HG02970 (cell line): ENCODE measurements around the gene LTBP4.
"Not testable (repeated sequence)": the region's sequence is repeated elsewhere in the genome, so short reads cannot be mapped to it uniquely, and the experiment has no call there.

ENCODE experiments used
- ATAC-seq: cut with Tn5 transposase; IDR thresholded peaks from one replicate; pipeline ENCODE4 v1.9.1; 2021; ENCODE audit warnings: mild to moderate bottlenecking, moderate library complexity, moderate number of reproducible peaks; ENCODE audit not compliant: unreplicated experiment, low FRiP score

The LTBP4 gene

DNA sequence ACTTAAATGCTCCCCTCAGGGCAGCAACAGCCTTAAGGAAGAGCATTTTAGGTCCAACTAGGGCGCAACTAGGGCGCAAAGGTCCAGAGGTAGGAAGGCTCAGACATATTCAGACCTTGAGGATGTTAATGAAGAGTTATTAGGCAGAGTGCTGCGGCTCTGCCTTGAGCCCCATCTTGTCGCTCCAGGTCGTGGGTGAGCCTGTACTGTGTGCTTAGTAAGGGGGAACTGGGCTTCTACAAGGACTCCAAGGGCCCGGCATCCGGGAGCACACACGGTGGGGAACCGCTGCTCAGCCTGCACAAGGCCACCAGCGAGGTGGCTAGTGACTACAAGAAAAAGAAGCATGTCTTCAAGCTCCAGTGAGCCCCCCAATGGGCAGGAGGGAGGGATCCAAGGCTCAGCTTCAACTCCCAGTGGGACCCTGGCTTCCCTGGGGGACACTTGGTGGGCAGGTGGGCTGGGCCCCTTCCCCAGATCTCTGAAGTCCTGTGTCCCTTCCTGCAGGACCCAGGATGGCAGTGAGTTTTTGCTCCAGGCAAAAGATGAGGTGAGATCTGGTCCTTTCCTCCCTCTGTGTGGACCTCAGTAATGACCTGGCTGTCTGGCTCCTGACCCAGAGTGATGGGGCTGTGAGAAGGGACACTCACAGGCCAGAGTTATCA lies 29.2 kb upstream of the LTBP4 start:
- ATAC-seq, result no peak

DNA sequence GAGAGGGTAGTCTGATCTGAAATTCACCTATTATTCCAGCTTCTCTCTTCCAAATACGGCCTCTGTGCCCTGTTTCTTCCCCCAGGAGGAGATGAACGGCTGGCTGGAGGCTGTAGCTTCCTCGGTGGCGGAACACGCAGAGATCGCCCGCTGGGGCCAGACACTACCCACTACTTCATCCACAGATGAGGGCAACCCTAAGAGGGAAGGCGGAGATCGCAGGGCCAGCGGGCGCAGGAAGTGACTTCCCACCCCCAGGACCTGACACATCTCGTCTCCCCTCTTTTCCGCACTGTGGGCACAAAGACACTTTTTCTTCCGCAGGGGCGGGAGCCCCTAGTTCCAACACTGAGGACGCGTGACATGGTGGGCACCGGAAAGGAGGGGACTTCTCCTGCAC lies 25.8 kb upstream of the LTBP4 start:
- no peak for ATAC-seq

DNA sequence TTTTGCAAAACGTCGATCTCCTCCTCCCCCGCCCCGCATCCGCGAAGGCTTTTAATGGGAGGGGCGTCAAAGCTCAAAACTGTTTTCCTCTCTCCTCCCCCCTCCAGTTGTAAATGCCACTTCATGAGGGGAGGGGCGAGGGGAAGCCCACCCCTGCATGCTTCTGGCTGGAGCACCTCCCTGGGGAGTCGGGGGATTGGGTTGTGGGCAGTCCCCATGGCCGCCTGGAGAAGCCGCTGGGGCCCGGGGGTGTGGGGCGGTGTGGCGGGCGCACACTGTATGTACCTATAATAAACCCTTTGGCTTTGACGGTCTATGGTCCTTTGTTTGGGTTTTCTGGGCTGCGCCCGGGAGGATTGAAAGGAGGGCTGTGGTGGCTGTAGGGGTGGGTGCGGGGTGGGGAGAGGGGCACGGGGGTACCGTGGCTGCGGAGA lies 25.0 kb upstream of the LTBP4 start:
- ATAC-seq, result peak; percentile 22

DNA sequence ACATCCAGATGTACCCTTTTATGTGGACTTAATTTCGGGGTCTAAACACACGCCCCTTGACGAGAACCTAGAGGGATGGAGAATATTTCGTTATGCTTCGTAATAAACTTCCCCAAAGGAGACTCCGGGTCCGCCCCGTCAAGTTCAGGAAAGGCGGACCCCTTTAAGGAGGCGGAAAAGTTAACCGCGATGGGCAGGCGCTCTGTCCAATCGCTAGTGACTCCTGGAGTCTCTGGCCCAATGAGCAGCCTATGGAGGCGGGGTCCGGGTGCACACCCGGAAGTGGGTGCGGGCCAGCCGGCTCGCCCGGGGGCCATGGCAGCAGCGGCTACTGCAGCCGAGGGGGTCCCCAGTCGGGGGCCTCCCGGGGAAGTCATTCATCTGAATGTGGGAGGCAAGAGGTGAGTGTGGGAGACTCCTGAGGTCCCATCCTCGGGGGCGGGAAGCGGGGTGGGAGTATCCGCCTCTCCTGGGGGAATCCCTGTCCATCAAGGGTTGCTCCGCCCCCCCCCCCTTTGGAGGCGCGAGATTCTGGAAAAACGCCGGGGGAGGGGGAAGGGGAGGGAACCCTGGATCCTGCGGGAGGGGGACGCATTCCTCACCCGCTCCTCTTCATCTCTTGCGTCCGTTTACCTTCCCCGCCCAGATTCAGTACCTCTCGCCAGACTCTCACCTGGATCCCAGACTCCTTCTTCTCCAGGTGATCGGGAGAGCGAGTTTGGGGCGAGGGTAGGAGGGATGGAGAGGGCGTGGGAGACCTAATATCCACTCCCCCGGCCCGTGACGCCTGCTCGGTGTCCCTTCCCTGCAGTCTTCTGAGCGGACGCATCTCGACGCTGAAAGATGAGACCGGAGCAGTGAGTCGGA lies 24.4 kb upstream of the LTBP4 start, which contains the start of gene SHKBP1:
Gene SHKBP1, plus strand, starts transcription at position 289 of the 867 bp plus-strand sequence. Its CDS starts 27 bp downstream, at position 316.
- peak; percentile 86 for ATAC-seq

DNA sequence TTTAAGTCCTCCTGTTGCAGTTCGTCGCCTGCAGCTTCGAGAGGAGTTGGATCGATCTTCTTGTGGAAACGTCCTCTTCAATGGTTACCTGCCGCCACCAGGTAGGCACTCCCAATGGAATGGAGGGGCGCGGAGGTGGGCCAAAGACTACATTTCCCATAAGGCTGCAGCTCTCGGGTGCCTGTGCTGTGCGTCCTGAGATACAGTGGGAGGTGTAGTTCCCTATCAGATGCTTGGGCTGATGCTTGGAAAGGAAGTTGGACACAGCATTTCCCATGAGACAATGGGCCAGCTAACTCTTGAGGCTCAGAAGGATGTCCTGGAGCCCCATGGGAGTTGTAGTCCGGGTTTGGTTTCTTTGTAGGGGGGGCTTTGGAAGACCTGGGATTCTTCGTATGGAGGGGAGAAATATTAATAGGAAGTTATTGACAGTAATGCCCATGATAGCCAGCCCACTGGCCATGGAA lies 22.7 kb upstream of the LTBP4 start:
- no peak for ATAC-seq

DNA sequence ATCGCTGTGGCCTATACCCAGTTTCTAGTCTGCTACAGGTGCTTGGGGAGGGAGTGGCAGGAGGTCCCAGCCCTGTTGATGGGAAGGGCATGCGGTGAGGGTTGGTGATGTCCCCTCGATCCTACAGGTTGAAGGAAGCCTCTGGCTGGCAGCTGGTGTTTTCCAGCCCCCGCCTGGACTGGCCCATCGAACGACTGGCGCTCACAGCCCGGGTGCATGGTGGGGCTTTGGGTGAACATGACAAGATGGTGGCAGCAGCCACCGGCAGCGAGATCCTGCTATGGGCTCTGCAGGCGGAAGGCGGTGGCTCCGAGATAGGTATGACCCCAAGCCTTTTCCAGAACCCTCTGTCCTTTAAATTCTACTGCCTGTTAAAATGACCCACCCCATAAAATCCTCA lies 20.6 kb upstream of the LTBP4 start:
- no peak for ATAC-seq

DNA sequence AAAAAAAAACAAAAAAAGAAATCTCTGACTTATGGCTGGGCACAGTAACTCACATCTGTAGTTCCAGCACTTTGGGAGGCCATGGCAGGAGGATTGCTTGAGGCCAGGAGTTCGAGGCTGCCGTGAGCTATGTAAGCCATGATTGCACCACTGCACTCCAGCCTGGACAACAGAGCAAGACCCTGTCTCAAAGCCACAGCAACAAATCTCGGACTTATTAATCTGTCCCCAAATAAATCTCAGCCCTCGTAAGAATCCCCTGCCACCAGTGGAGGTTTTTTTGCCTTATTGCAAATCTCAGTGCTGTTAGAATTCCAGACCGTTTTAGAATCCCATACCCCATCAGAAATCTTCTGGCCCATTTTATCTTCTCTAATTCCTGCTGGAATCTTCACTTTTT lies 19.6 kb upstream of the LTBP4 start:
- ATAC-seq, result no peak

DNA sequence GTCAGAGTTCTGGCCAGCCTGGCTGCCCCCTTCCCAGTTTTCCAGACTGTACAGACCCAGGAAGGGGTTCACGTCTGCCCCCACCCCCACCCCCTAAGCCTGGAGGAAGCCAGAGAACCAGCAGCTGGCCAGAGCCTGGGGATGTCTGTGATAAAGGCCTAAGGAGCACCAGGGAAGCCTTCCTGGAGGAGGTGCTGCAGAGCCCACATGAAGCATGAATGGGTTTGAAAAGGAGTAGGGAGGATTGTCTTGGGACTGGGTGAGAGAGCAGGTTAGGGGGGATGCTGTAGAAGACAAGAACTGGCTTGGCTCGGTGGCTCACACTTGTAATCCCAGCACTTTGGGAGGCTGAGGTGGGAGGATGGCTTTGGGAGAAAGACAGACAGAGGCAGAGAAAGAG lies 18.7 kb upstream of the LTBP4 start:
- no peak for ATAC-seq

DNA sequence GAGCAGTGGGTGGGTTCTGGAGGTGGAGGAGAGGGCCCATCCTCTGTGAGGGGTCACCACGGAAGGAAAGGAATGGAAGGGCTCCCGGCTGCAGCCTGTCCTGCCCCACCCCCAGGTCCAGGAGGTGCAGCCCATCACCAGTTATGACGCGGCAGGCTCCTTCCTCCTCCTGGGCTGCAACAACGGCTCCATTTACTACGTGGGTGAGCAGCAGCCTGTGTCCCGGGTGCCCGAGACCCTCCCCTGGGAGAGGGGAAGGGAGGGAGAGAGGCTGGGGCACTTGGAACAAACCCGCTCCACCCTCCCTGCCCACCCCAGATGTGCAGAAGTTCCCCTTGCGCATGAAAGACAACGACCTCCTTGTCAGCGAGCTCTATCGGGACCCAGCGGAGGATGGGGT lies 17.9 kb upstream of the LTBP4 start:
- no peak for ATAC-seq

DNA sequence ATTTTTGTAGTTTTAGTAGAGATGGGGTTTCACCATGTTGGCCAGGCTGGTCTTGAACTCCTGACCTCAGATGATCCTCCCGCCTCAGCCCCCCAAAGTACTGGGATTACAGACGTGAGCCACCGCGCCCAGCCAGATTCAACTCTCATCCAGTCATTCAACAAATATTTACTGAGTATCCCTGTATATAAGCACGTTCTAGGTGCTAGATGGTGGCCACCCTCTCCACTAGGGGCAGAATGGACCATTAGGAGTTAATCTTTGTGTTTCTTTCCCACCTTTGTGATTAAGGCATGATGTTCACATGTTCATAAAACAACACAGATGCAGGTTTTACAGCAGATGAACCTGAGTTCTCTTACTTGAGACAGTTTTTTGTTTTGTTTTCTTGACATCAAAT lies 17.2 kb upstream of the LTBP4 start:
- ATAC-seq, result no peak

DNA sequence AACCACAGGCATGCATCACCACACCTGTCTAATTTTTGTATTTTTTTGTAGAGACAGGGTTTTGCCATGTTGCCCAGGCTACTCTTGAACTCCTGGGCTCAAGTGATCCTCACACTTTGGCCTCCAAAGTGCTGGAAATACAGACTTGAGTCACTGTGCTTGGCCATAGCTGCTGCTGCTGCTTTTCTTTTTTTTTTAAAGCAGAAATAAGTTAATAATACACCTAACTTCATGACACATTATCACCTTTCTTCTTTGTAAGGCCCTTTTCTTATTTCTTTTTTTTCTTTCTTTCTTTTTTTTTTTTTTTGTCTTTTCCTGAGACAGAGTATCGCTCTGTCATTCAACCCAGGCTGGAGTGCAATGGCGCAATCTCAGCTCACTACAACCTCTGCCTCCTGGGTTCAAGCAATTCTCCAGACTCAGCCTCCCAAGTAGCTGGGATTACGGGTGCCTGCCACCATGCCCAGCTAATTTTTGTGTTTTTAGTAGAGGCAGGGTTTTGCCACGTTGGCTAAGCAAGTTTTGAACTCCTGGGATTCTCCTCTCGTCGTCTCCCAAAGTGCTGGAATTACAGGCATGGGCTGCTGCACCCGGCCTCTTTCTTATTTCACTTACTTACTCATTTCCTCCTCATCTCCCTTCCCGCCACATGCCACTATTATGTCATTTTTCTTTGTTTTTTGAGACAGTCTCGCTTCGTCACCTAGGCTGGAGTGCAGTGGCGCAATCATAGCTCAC lies 15.8 kb upstream of the LTBP4 start:
- no peak for ATAC-seq

DNA sequence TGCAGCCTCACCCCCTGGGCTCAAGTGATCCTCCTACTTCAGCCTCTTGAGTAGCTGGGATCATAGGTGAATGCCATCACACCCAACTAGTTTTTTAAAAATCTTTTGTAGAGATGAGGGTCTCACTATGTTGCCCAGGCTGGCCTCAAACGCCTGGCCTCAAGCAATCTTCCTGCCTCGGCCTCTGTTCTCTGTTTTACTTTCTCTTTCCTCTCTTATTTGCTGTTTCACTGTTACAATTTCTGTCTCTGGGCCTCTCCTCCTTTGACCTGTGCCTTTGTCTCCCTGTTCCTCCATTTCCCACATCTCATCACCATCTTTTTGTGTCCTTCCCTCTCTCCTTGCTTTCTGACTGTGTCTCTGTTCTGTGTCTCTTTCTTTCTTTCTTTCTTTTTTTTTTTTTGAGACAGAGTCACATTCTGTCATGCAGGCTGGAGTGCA lies 15.2 kb upstream of the LTBP4 start:
- ATAC-seq, result no peak

DNA sequence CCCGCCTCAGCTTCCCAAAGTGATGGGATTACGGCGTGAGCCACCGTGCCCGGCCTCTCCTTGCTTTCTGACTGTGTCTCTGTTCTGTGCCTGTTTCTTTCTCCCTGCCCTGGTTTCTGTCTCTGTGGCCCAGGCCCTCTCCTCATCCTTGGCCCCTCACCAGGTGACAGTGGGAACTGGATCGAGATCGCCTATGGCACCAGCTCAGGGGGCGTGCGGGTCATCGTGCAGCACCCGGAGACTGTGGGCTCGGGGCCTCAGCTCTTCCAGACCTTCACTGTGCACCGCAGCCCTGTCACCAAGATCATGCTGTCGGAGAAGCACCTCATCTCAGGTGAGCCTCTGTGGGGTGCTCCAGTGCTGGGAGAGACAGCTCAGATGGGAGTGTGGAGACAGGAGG lies 14.6 kb upstream of the LTBP4 start:
- no peak for ATAC-seq

DNA sequence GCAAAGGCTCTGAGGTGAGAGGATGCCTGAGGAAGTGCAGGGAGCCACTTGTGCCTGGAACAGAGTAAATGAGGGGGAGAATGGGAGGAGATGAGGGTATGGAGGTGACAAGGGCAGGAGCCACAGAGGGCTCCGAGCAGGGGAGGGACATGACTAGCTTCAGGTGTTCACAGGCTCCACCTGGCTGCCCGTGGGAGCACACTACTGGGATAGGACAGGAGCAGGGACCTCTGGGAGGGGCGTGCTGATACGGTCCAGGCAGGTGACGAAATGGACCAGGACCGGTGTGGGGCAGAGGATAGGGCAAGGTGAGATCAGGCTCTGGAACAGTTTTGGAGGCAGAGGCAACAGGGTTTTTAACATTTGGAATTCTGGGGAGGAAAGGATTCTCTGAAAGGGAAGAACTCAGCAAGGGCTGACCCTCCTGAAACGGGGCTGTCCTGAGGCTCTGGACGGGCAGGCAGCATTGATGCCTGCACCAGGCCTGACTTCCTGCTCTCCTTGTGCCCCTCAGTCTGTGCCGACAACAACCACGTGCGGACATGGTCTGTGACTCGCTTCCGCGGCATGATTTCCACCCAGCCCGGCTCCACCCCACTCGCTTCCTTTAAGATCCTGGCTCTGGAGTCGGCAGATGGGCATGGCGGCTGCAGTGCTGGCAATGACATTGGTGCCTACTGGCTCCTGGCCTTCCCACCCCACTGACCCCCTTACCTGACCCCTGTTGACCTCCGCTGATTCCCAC lies 12.9 kb upstream of the LTBP4 start:
- ATAC-seq, result no peak

DNA sequence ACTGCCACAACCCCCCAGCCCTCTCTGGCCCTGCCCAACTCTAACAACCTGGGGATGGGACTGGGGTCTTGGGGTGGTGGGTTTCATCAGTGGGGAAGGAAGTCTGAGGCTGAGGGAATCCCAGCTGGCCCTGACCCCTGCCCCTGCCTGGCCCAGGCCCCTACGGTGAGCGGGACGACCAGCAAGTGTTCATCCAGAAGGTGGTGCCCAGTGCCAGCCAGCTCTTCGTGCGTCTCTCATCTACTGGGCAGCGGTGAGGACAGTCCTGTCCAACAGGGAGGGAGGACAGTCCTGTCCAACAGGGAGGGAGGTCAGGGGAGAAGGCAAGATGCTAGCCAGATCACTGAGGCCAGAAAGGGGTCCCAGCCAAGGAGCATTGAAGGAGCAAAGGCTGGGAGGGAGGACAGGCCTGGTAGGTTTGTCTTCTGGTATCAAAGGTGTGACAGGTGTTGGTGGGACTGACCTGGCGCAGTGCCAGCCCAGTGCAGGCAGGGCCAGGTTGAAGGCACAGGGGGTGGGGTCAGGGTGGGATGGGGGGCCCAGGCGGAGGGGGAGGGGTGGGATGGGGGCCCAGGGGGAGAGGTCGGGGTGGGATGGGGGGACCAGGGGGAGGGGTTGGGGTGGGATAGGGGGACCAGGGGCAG lies 12.1 kb upstream of the LTBP4 start:
- no peak for ATAC-seq

DNA sequence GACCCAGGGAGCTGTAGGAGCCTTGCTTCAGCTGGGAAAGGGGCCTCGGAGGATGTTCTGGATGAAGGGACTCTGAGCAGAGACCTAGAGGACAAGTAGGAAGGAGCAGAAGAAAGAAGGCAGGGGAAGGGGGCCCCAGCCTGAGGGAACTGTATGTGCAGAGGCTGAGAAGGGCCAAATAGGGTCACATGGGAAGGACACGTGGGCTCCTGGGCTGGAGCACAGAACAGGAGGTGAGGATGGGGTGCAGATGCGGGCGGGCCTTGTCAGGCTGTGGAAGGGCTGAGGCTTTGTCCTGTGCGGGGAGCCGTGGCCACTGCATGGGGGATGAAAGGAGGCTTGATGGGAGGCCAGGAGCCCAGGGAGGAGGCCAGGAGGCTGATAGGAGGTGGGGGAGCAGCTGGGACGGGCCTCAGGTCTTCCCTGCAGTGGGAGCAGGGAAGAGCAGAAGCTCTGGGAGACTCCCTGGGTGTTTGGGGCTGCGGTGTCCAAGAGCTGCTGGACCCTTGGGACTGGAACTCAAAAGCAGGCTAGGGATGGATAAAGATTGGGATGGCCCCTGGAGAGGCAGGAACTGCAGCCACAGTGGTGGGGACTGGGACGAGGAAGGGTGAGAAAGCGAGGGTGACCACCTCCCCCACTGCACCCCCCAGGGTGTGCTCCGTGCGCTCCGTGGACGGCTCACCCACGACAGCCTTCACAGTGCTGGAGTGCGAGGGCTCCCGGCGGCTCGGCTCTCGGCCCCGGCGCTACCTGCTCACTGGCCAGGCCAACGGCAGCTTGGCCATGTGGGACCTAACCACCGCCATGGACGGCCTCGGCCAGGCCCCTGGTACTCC lies 11.4 kb upstream of the LTBP4 start:
- ATAC-seq, result no peak

DNA sequence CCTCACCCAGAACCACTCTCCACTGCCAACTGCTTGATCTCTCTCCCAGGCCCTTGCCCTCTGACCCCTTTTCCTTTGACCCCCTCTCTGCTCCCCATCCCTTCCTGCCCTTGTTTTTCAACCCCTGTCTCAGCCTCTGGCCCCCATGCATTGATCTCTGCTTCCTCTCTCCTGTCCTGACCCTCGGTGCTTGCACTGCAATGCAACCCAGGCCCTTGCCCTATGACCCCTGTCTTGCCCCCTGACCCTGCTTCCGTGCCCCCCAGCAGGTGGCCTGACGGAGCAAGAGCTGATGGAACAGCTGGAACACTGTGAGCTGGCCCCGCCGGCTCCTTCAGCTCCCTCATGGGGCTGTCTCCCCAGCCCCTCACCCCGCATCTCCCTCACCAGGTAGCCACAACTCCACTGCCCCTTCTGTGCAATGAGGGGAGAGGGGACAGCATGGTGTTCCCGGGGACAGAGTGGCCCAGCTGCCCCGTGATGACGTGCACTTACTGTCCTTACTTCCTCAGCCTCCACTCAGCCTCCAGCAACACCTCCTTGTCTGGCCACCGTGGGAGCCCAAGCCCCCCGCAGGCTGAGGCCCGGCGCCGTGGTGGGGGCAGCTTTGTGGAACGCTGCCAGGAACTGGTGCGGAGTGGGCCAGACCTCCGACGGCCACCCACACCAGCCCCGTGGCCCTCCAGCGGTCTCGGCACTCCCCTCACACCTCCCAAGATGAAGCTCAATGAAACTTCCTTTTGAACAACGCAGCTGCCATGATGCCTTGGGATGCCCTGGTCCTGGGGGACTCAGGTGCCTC lies 10.5 kb upstream of the LTBP4 start:
- ATAC-seq, result no peak

DNA sequence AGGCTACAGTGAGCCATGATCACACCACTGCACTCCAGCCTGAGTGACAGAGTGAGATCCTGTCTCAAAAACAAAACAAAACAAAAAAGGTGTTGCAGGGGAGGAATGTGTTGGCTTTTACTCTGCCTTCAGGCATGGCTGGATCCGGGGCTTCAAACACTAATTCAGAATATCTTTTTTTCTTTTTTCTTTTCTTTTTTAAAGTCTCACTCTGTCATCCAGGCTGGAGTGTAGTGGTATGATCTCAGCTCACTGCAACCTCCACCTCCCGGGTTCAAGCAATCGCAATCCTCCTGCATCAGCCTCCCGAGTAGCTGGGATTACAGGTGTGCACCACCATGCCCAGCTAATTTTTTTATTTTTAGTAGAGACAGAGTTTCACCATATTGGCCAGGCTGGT lies 9.4 kb upstream of the LTBP4 start:
- not testable (repeated sequence) for ATAC-seq
